ENCODE results near the gene GAA. TPM values are rescaled to one million over a fixed set of nuclear protein-coding genes. Genes with fewer than 3 reads are reported as not detected.
A peak's percentile ranks its signal among the peaks of the same experiment; 100 is the strongest.

The GAA gene
- polyA plus RNA-seq, 1 of the 3 experiments (the other 2 are of a cell fraction), result 27.3 TPM

- peak; percentile 30 for DNase-seq
- Histone ChIP-seq H4K20me1 (ENCODE audit: insufficient read depth) (no peaks in the 10 kb centered on the region), H3K4me2 (no peak overlapping the region), H3K79me2 (ENCODE audit: insufficient read depth) (no peaks in the 10 kb centered on the region), H3K9me2 (no peaks in the 10 kb centered on the region), H3K4me1 (ENCODE audit: control insufficient read depth in 1 of 2, insufficient read depth in 2 of 2, low read depth in 1 of 2, low read length in 1 of 2) (no peaks in the 10 kb centered on the region), H2AFZ (ENCODE audit: low read depth) (no peak overlapping the region), H3K36me3 (replicated peaks in 1 of 2; ENCODE audit: control insufficient read depth in 1 of 2, insufficient read depth in 2 of 2, low read length in 1 of 2) (peaks cover 0 to 10% of the 10 kb centered on the region in 2 experiments), H3K27me3 (ENCODE audit: insufficient read depth) (no peaks in the 10 kb centered on the region), H3K27ac (ENCODE audit: low read depth in 2 of 2, low read length in 1 of 2) (no peak overlapping the region), H3K9ac (no peak overlapping the region), H3F3A (replicated peaks; ENCODE audit: insufficient read depth) (peaks cover 10% of the 10 kb centered on the region), H3K4me3 (ENCODE audit: low read depth in 2 of 2, low read length in 1 of 2) (no peak overlapping the region), H3K9me3 (no peaks in the 10 kb centered on the region)
- TF ChIP-seq ZBTB33 (IDR thresholded peaks at IDR 0.05; ENCODE audit: borderline replicate concordance, low read depth) (no peak), YY1 (IDR thresholded peaks at IDR 0.05; ENCODE audit: low read depth) (no peak), CHD2 (IDR thresholded peaks at IDR 0.05; ENCODE audit: low read length, partially characterized antibody) (no peak), SMC3 (IDR thresholded peaks at IDR 0.05; ENCODE audit: low read depth, low read length) (no peak)
- TF ChIP-seq, protein P1, sequence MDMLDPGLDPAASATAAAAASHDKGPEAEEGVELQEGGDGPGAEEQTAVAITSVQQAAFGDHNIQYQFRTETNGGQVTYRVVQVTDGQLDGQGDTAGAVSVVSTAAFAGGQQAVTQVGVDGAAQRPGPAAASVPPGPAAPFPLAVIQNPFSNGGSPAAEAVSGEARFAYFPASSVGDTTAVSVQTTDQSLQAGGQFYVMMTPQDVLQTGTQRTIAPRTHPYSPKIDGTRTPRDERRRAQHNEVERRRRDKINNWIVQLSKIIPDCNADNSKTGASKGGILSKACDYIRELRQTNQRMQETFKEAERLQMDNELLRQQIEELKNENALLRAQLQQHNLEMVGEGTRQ (IDR thresholded peaks at IDR 0.05; ENCODE audit: borderline replicate concordance, low read depth, low read length), result no peak
- CTCF ChIA-PET, result interaction anchor here (2.1 to 2.8 kb wide), 3 partner anchors 10 to 28 kb away, joined by 8 to 16 read pairs (median 13); partner anchors contain the start of gene GAA
- WGBS (ENCODE audit: low lambda C conversion rate), result 91% methylated on average over 21 of the region's 21 CpGs
- POLR2A ChIA-PET, result no interaction called here
These were observed 9.7 kb downstream of the GAA start for GRCh38 chr17:80110927-80111701.

GRCh38 chr17:80111702-80112470 is 10.5 kb downstream of the GAA start:
- no peaks in the 10 kb centered on the region for H4K20me1 ChIP-seq (ENCODE audit: insufficient read depth)
- whole genome bisulfite sequencing (ENCODE audit: low lambda C conversion rate), result 81% methylated on average over 17 of the region's 26 CpGs
- no peak overlapping the region for H3K4me3 ChIP-seq (ENCODE audit: low read depth in 2 of 2, low read length in 1 of 2)
- TF ChIP-seq, protein P1 (IDR thresholded peaks at IDR 0.05; ENCODE audit: borderline replicate concordance, low read depth, low read length), result no peak
- TF ChIP-seq, protein P2, sequence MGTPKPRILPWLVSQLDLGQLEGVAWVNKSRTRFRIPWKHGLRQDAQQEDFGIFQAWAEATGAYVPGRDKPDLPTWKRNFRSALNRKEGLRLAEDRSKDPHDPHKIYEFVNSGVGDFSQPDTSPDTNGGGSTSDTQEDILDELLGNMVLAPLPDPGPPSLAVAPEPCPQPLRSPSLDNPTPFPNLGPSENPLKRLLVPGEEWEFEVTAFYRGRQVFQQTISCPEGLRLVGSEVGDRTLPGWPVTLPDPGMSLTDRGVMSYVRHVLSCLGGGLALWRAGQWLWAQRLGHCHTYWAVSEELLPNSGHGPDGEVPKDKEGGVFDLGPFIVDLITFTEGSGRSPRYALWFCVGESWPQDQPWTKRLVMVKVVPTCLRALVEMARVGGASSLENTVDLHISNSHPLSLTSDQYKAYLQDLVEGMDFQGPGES (IDR thresholded peaks at IDR 0.05; ENCODE audit: low read depth, low read length), result no peak
- TF ChIP-seq RXRA (IDR thresholded peaks at IDR 0.05; ENCODE audit: borderline replicate concordance, low read depth), result no peak
- no peak for TF ChIP-seq FOXJ3 (CRISPR knock-in tag; IDR thresholded peaks at IDR 0.05)
- TF ChIP-seq MEF2A (IDR thresholded peaks at IDR 0.05; ENCODE audit: borderline replicate concordance, low read depth), result no peak
- no peak for TF ChIP-seq RFX5 (IDR thresholded peaks at IDR 0.05; ENCODE audit: low read length)
- TF ChIP-seq EP300 (IDR thresholded peaks at IDR 0.05; ENCODE audit: borderline replicate concordance in 1 of 2, low read depth in 1 of 2, low read length in 1 of 2), result no peak
- no peak for TF ChIP-seq PBX3 (IDR thresholded peaks at IDR 0.05)
- TF ChIP-seq, protein P3, sequence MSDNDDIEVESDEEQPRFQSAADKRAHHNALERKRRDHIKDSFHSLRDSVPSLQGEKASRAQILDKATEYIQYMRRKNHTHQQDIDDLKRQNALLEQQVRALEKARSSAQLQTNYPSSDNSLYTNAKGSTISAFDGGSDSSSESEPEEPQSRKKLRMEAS (IDR thresholded peaks at IDR 0.05; ENCODE audit: low read depth), result no peak
- DNase-seq, result peak; percentile 56
- no peaks in the 10 kb centered on the region for H3K27me3 ChIP-seq (ENCODE audit: insufficient read depth)
- no peak overlapping the region for H3K9ac ChIP-seq
- H3F3A ChIP-seq (replicated peaks; ENCODE audit: insufficient read depth), result peaks cover 10% of the 10 kb centered on the region
- H2AFZ ChIP-seq (ENCODE audit: low read depth), result no peak overlapping the region
- no peak overlapping the region for H3K27ac ChIP-seq (ENCODE audit: low read depth in 2 of 2, low read length in 1 of 2)
- H3K79me2 ChIP-seq (ENCODE audit: insufficient read depth), result no peaks in the 10 kb centered on the region
- POLR2A ChIA-PET, result interaction anchor here (1.2 kb wide), 1 partner anchor 8 kb away, joined by 4 read pairs; no protein-coding TSS in a partner anchor
- H3K4me2 ChIP-seq, result no peak overlapping the region
- no peaks in the 10 kb centered on the region for H3K4me1 ChIP-seq (ENCODE audit: control insufficient read depth in 1 of 2, insufficient read depth in 2 of 2, low read depth in 1 of 2, low read length in 1 of 2)
- no peaks in the 10 kb centered on the region for H3K9me3 ChIP-seq
- no peaks in the 10 kb centered on the region for H3K9me2 ChIP-seq
- CTCF ChIA-PET, result interaction anchor here (0.7 to 2.8 kb wide), 5 partner anchors 10 to 40 kb away, joined by 3 to 13 read pairs (median 3); partner anchors contain the start of gene GAA
- peaks cover 0 to 9% of the 10 kb centered on the region in 2 experiments for H3K36me3 ChIP-seq (replicated peaks in 1 of 2; ENCODE audit: control insufficient read depth in 1 of 2, insufficient read depth in 2 of 2, low read length in 1 of 2)
